Measurements from ENCODE around the gene RNF215. TPM values are rescaled to one million over a fixed set of nuclear protein-coding genes. Genes with fewer than 3 reads are reported as not detected.

The RNF215 gene
- total and polyA plus RNA-seq, 2 of the 13 experiments (the other 11 are each of a cell fraction or from before 2014, with no cell fraction given): 5.3 to 6.1 TPM

- TF ChIP-seq, protein P1, sequence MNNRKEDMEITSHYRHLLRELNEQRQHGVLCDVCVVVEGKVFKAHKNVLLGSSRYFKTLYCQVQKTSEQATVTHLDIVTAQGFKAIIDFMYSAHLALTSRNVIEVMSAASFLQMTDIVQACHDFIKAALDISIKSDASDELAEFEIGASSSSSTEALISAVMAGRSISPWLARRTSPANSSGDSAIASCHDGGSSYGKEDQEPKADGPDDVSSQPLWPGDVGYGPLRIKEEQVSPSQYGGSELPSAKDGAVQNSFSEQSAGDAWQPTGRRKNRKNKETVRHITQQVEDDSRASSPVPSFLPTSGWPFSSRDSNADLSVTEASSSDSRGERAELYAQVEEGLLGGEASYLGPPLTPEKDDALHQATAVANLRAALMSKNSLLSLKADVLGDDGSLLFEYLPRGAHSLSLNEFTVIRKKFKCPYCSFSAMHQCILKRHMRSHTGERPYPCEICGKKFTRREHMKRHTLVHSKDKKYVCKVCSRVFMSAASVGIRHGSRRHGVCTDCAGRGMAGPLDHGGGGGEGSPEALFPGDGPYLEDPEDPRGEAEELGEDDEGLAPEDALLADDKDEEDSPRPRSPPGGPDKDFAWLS (CRISPR knock-in tag; IDR thresholded peaks at IDR 0.05; ENCODE audit: borderline replicate concordance): peak; percentile 79; the same call in 1 of the 2 replicates
- TF ChIP-seq HMGXB4 (CRISPR knock-in tag; IDR thresholded peaks at IDR 0.05; ENCODE audit: borderline replicate concordance in 1 of 2, low read depth in 1 of 2): peak in 1 of 2 experiments; percentile 74; a peak in 2 of 4 replicates
- no peak for TF ChIP-seq HCFC1 (IDR thresholded peaks at IDR 0.05; ENCODE audit: low read depth, low read length)
- TF ChIP-seq FIP1L1 (IDR thresholded peaks at IDR 0.05; ENCODE audit: borderline replicate concordance, insufficient read depth, low read depth, low read length): no peak
- TF ChIP-seq ZNF136 (CRISPR knock-in tag; IDR thresholded peaks at IDR 0.05; ENCODE audit: low read depth): no peak
- no peak for TF ChIP-seq TRIM24 (CRISPR knock-in tag; IDR thresholded peaks at IDR 0.05)
- TF ChIP-seq, protein P2, sequence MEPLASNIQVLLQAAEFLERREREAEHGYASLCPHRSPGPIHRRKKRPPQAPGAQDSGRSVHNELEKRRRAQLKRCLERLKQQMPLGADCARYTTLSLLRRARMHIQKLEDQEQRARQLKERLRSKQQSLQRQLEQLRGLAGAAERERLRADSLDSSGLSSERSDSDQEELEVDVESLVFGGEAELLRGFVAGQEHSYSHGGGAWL (CRISPR knock-in tag; IDR thresholded peaks at IDR 0.05): peak; percentile 77; the same call in 1 of the 2 replicates
- peak; percentile 77 for TF ChIP-seq ZNF256 (CRISPR knock-in tag; conservative IDR thresholded peaks at IDR 0.05)
- TF ChIP-seq EEA1 (CRISPR knock-in tag; IDR thresholded peaks at IDR 0.05; ENCODE audit: borderline replicate concordance): 0 out of 2 replicates have a peak, but pooled peaks have one; percentile 3
- no peak for TF ChIP-seq ZNF530 (CRISPR knock-in tag; IDR thresholded peaks at IDR 0.05; ENCODE audit: low read depth)
- TF ChIP-seq ZNF501 (CRISPR knock-in tag; IDR thresholded peaks at IDR 0.05): peak; percentile 54; the same call in 1 of the 2 replicates
- peak; percentile 82; the same call in 1 of the 2 replicates for TF ChIP-seq DZIP1 (CRISPR knock-in tag; IDR thresholded peaks at IDR 0.05)
- no peak for TF ChIP-seq ZNF17 (CRISPR knock-in tag; IDR thresholded peaks at IDR 0.05)
- peak; percentile 37; the same call in 1 of the 2 replicates for TF ChIP-seq ZNF629 (CRISPR knock-in tag; conservative IDR thresholded peaks at IDR 0.05)
- TF ChIP-seq, protein P3, sequence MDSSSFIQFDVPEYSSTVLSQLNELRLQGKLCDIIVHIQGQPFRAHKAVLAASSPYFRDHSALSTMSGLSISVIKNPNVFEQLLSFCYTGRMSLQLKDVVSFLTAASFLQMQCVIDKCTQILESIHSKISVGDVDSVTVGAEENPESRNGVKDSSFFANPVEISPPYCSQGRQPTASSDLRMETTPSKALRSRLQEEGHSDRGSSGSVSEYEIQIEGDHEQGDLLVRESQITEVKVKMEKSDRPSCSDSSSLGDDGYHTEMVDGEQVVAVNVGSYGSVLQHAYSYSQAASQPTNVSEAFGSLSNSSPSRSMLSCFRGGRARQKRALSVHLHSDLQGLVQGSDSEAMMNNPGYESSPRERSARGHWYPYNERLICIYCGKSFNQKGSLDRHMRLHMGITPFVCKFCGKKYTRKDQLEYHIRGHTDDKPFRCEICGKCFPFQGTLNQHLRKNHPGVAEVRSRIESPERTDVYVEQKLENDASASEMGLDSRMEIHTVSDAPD (CRISPR knock-in tag; IDR thresholded peaks at IDR 0.05): peak; percentile 53; the same call in 1 of the 2 replicates
- 0 out of 2 replicates have a peak, but pooled peaks have one; percentile 80 for TF ChIP-seq RARG (CRISPR knock-in tag; IDR thresholded peaks at IDR 0.05; ENCODE audit: low read depth)
- no peak for TF ChIP-seq ZNF780A (CRISPR knock-in tag; IDR thresholded peaks at IDR 0.05)
- TF ChIP-seq ZNF75D (CRISPR knock-in tag; IDR thresholded peaks at IDR 0.05; ENCODE audit: borderline replicate concordance): no peak
- TF ChIP-seq NKX3-1 (CRISPR knock-in tag; IDR thresholded peaks at IDR 0.05): peak; percentile 79
- no peak for TF ChIP-seq ZFP36 (IDR thresholded peaks at IDR 0.05; ENCODE audit: borderline replicate concordance, low read depth, low read length, partially characterized antibody)
- no peak for TF ChIP-seq CBFB (CRISPR knock-in tag; IDR thresholded peaks at IDR 0.05)
These were observed 36.2 kb upstream of the RNF215 start (continued) for GRCh38 chr22:30423301-30423958.
